ENCODE results near the gene CAMKK1. TPM values are rescaled to one million over a fixed set of nuclear protein-coding genes. Genes with fewer than 3 reads are reported as not detected.

The CAMKK1 gene
- total RNA-seq, 4 donors from 2014 or later = 3.3 to 9.5 (median 3.8) TPM

- intact Hi-C loops (cut with DNase I) = no loop called here
- Histone ChIP-seq H3K27ac (peak overlapping the region; percentile 54 to 87 (median 80)), H3K4me3 (no peak overlapping the region), H3K9me3 (no peaks in the 10 kb centered on the region), H3K4me1 (peaks cover 13 to 72% (median 24%) of the 10 kb centered on the region in 3 donors), H3K27me3 (no peaks in the 10 kb centered on the region), H3K36me3 (no peaks in the 10 kb centered on the region)
- 0 to 20% methylated on average over 1 to 8 of the region's 11 CpGs for WGBS, 2 donors
- DNase-seq = no peak
- TF ChIP-seq CTCF (IDR thresholded peaks at IDR 0.05) = no peak
- TF ChIP-seq POLR2A (IDR thresholded peaks at IDR 0.05) = no peak
Measured at GRCh38 chr17:3917391-3917931, 24.6 kb upstream of the CAMKK1 start.

- Histone ChIP-seq H3K9me3 (no peaks in the 10 kb centered on the region), H3K36me3 (no peaks in the 10 kb centered on the region), H3K4me3 (peak overlapping the region in 2 of 4 donors; percentile 38 to 49), H3K27ac (peak overlapping the region; percentile 54 to 87 (median 80)), H3K27me3 (no peaks in the 10 kb centered on the region), H3K4me1 (peaks cover 13 to 71% (median 24%) of the 10 kb centered on the region in 3 donors)
- TF ChIP-seq CTCF (IDR thresholded peaks at IDR 0.05) = no peak
- TF ChIP-seq POLR2A (IDR thresholded peaks at IDR 0.05) = no peak
- intact Hi-C loops (cut with DNase I) = no loop called here
- 20% methylated on average over 1 of the region's 10 CpGs; no CpG with 5 or more reads in 1 of the 2 donors for WGBS, 2 donors
- no peak for DNase-seq
Measured at GRCh38 chr17:3916825-3917224, 24.0 kb upstream of the CAMKK1 start.

GRCh38 chr17:3915995-3916696, 23.3 kb upstream of the CAMKK1 start, which contains the start of gene P2RX1:
Gene P2RX1 (minus strand): TSS chr17:3916465. CDS start chr17:3916225, 240 bp downstream.
- H3K4me1 ChIP-seq = peaks cover 13 to 71% (median 24%) of the 10 kb centered on the region in 3 donors
- H3K27me3 ChIP-seq = no peaks in the 10 kb centered on the region
- TF ChIP-seq POLR2A (IDR thresholded peaks at IDR 0.05) (peak in 2 of 4 donors; percentile 28 to 43), CTCF (IDR thresholded peaks at IDR 0.05) (no peak)
- no peaks in the 10 kb centered on the region for H3K36me3 ChIP-seq
- no peaks in the 10 kb centered on the region for H3K9me3 ChIP-seq
- intact Hi-C loops (cut with DNase I) = no loop called here
- no peak for DNase-seq
- peak within 1 kb of the TSS; percentile 54 to 87 (median 80) for H3K27ac ChIP-seq
- peak within 1 kb of the TSS in 3 of 4 donors; percentile 38 to 49 (median 38) for H3K4me3 ChIP-seq
- 62 to 96% methylated on average over 5 to 12 of the region's 28 CpGs for WGBS, 2 donors

- no peaks in the 10 kb centered on the region for H3K36me3 ChIP-seq
- TF ChIP-seq CTCF (IDR thresholded peaks at IDR 0.05) (no peak), POLR2A (IDR thresholded peaks at IDR 0.05) (no peak)
- 68% methylated on average over 5 of the region's 13 CpGs; no CpG with 5 or more reads in 1 of the 2 donors for WGBS, 2 donors
- intact Hi-C loops (cut with DNase I) = no loop called here
- H3K27ac ChIP-seq = peak overlapping the region; percentile 54 to 87 (median 80)
- H3K9me3 ChIP-seq = no peaks in the 10 kb centered on the region
- no peak for DNase-seq
- peak overlapping the region in 3 of 4 donors; percentile 38 to 49 (median 38) for H3K4me3 ChIP-seq
- no peaks in the 10 kb centered on the region for H3K27me3 ChIP-seq
- peaks cover 13 to 71% (median 24%) of the 10 kb centered on the region in 3 donors for H3K4me1 ChIP-seq
Measured at GRCh38 chr17:3915581-3915994, 22.7 kb upstream of the CAMKK1 start.

- 82 to 88% methylated on average over 4 to 5 of the region's 10 CpGs for WGBS, 2 donors
- no peaks in the 10 kb centered on the region for H3K27me3 ChIP-seq
- no peaks in the 10 kb centered on the region for H3K36me3 ChIP-seq
- peaks cover 13 to 64% (median 24%) of the 10 kb centered on the region in 3 donors for H3K4me1 ChIP-seq
- no peaks in the 10 kb centered on the region for H3K9me3 ChIP-seq
- peak overlapping the region in 3 of 4 donors; percentile 78 to 87 (median 81) for H3K27ac ChIP-seq
- no peak for DNase-seq
- peak in 1 of 4 donors; percentile 38 for TF ChIP-seq POLR2A (IDR thresholded peaks at IDR 0.05)
- no peak for TF ChIP-seq CTCF (IDR thresholded peaks at IDR 0.05)
- intact Hi-C loops (cut with DNase I) = no loop called here
- peak overlapping the region in 3 of 4 donors; percentile 38 to 49 (median 38) for H3K4me3 ChIP-seq
Measured at GRCh38 chr17:3914312-3914670, 21.4 kb upstream of the CAMKK1 start.

Measured in esophagus squamous epithelium (tissue), 5 donors.